IMR-90 (cell line): ENCODE data around the gene GPR37. TPM values are rescaled to one million over a fixed set of nuclear protein-coding genes. Genes with fewer than 3 reads are reported as not detected.

Source experiments
- ATAC-seq: fragments of 200-7000 bp; cut with Tn5 transposase; 2 replicates; pipeline ENCODE4 v1.9.1; 2020; ENCODE audit warnings: low read depth, mild to moderate bottlenecking, moderate library complexity
- BruUV-seq: library from RNA; stranded (reverse); fragments of 400-500 nt; replicated peaks from 2 replicates; lab custom pipeline; 2021; lab: Mats Ljungman, UMichigan
- CTCF ChIA-PET: fragments of 300-600 bp; formaldehyde crosslinking; extraction: SDS; loops from one replicate; lab custom pipeline; 2021; ENCODE audit warnings: antibody characterized with exemption; lab: Yijun Ruan, JAX
- POLR2A ChIA-PET: fragments of 300-600 bp; sonication (Branson Sonifier 250); formaldehyde crosslinking; loops from one replicate; lab custom pipeline; 2022; ENCODE audit warnings: antibody characterized with exemption; ENCODE audit not compliant: unreplicated experiment; lab: Charles Lee
- DNase-seq: peaks from one replicate; pipeline ENCODE4 v3.0.0; 2013
- H2AFZ ChIP-seq: replicated peaks from 2 replicates; pipeline ENCODE3; 2013; ENCODE audit warnings: low read length, mild to moderate bottlenecking; ENCODE audit not compliant: poor library complexity
- H2AK5ac ChIP-seq: 2 replicates; pipeline ENCODE4 v1.6.1; 2013; ENCODE audit warnings: low read depth, low read length, inconsistent platforms
- H2AK9ac ChIP-seq: replicated peaks from 2 replicates; pipeline ENCODE3; 2013; ENCODE audit warnings: mild to moderate bottlenecking, low read depth, low read length, moderate library complexity; ENCODE audit not compliant: poor library complexity
- H2BK120ac ChIP-seq: 2 replicates; pipeline ENCODE4 v1.6.1; 2013; ENCODE audit warnings: low read depth, low read length, inconsistent platforms
- H2BK15ac ChIP-seq: 3 replicates; pipeline ENCODE4 v1.6.1; 2013; ENCODE audit warnings: low read depth, low read length, inconsistent platforms
- H2BK20ac ChIP-seq: 2 replicates; pipeline ENCODE4 v1.6.1; 2013; ENCODE audit warnings: low read depth, mild to moderate bottlenecking, inconsistent platforms, low read length, moderate library complexity
- H2BK5ac ChIP-seq: 2 replicates; pipeline ENCODE4 v1.6.1; 2013; ENCODE audit warnings: mild to moderate bottlenecking, low read depth, low read length, inconsistent platforms; ENCODE audit not compliant: poor library complexity, severe bottlenecking
- H3K14ac ChIP-seq: replicated peaks from 2 replicates; pipeline ENCODE4 v1.6.1; 2013; ENCODE audit warnings: low read depth, low read length, inconsistent platforms
- H3K18ac ChIP-seq: 2 replicates; pipeline ENCODE4 v1.6.1; 2013; ENCODE audit warnings: low read depth, low read length, control low read depth
- H3K23ac ChIP-seq: 2 replicates; pipeline ENCODE4 v1.6.1; 2013; ENCODE audit warnings: low read depth, low read length, inconsistent platforms
- H3K27ac ChIP-seq: 2 replicates; pipeline ENCODE4 v1.5.1; 2013; ENCODE audit warnings: mild to moderate bottlenecking, control low read depth, low read length; ENCODE audit not compliant: insufficient read depth
- H3K27me3 ChIP-seq: 2 replicates; pipeline ENCODE4 v1.6.1; 2013; ENCODE audit warnings: low read length; ENCODE audit not compliant: control insufficient read depth, insufficient read depth
- H3K36me3 ChIP-seq: 2 replicates; pipeline ENCODE4 v1.6.1; 2013; ENCODE audit warnings: low read length, mixed read lengths; ENCODE audit not compliant: control insufficient read depth, insufficient read depth
- H3K4ac ChIP-seq: 2 replicates; pipeline ENCODE4 v1.6.1; 2013; ENCODE audit warnings: low read depth, low read length, inconsistent platforms
- H3K4me1 ChIP-seq: 2 replicates; pipeline ENCODE4 v1.6.1; 2013; ENCODE audit warnings: low read length, mixed read lengths; ENCODE audit not compliant: control insufficient read depth, insufficient read depth
- H3K4me2 ChIP-seq: 2 replicates; pipeline ENCODE4 v1.6.1; 2013; ENCODE audit warnings: low read depth, mild to moderate bottlenecking, control low read depth, low read length, moderate library complexity
- H3K4me3 ChIP-seq: 2 replicates; pipeline ENCODE4 v1.5.1; 2013; ENCODE audit warnings: low read depth, mild to moderate bottlenecking, control low read depth, low read length, moderate library complexity; ENCODE audit not compliant: insufficient read depth
- H3K56ac ChIP-seq: 2 replicates; pipeline ENCODE4 v1.6.1; 2013; ENCODE audit warnings: low read length, inconsistent platforms; ENCODE audit not compliant: insufficient read depth; ENCODE audit errors: extremely low read depth
- H3K79me1 ChIP-seq, 2 experiments: 2 replicates each; pipeline ENCODE4 v1.6.1; 2013; ENCODE audit warnings: low read length in 2 of 2, inconsistent platforms in 1 of 2, low read depth in 1 of 2
- H3K9ac ChIP-seq: 2 replicates; pipeline ENCODE4 v1.6.1; 2013; ENCODE audit warnings: low read depth, low read length, control low read depth
- H3K9me1 ChIP-seq: 2 replicates; pipeline ENCODE4 v1.6.1; 2013; ENCODE audit warnings: low read length, inconsistent platforms; ENCODE audit not compliant: insufficient read depth
- H3K9me3 ChIP-seq: 2 replicates; pipeline ENCODE4 v1.6.1; 2013; ENCODE audit warnings: low read length; ENCODE audit not compliant: control insufficient read depth, insufficient read depth
- H4K20me1 ChIP-seq: 2 replicates; pipeline ENCODE4 v1.6.1; 2013; ENCODE audit warnings: low read length, inconsistent platforms; ENCODE audit not compliant: insufficient read depth
- H4K5ac ChIP-seq: 2 replicates; pipeline ENCODE4 v1.6.1; 2013; ENCODE audit warnings: mild to moderate bottlenecking, low read depth, low read length, control low read depth
- H4K8ac ChIP-seq, 2 experiments: 2 replicates each; pipeline ENCODE4 v1.6.1; 2013; ENCODE audit warnings: low read depth in 2 of 2, low read length in 2 of 2, control low read depth in 1 of 2, inconsistent platforms in 1 of 2
- H4K91ac ChIP-seq: 2 replicates; pipeline ENCODE4 v1.6.1; 2013; ENCODE audit warnings: low read depth, low read length, inconsistent platforms; ENCODE audit not compliant: insufficient read depth
- CHD1 ChIP-seq: IDR thresholded peaks from 2 replicates; pipeline ENCODE4 v1.6.1; 2012; ENCODE audit warnings: low read depth, low read length, improper control_type of control experiment
- MAZ ChIP-seq: IDR thresholded peaks from 2 replicates; pipeline ENCODE4 v1.6.1; 2012; ENCODE audit warnings: low read depth, mild to moderate bottlenecking, low read length, improper control_type of control experiment, moderate library complexity, borderline replicate concordance
- SMC3 ChIP-seq: fragments of 150-350 bp; IDR thresholded peaks from 2 replicates; pipeline ENCODE4 v1.6.1; 2016; ENCODE audit warnings: low read depth, mild to moderate bottlenecking, antibody characterized with exemption, low read length, moderate library complexity
- WGBS, 2 experiments: methylation state at CpG; one replicate each; pipeline versions ENCODE4 v1.1.5 to v1.1.7; 2013; ENCODE audit warnings: missing lambda C conversion rate in 2 of 2; ENCODE audit not compliant: insufficient read length in 1 of 2; ENCODE audit errors: extremely low coverage in 2 of 2; 5-methylcytosine and 5-hydroxymethylcytosine counted together
- dilution Hi-C: fragments of 300-500 bp; cut with HindIII; formaldehyde crosslinking; loops from one replicate; pipeline ENCODE4 v1.14.3; 2018; ENCODE audit warnings: low sequenced_read_pairs; ENCODE audit not compliant: unreplicated experiment
- in situ Hi-C: fragments of 300-500 bp; cut with MboI; formaldehyde crosslinking; loops from 3 replicates; pipeline ENCODE4 v1.14.3; 2019; ENCODE audit warnings: low sequenced_read_pairs, inconsistent platforms, mixed read lengths
- intact Hi-C: fragments of 100-400 bp; cut with micrococcal nuclease; formaldehyde crosslinking; loops from 2 replicates; pipeline ENCODE4 v1.10.0; 2022
- polyA plus RNA-seq, 3 experiments: library from polyadenylated mRNA; depleted of rRNA; stranded (reverse); fragments of >200 nt; gene quantifications; 2 replicates each; pipeline ENCODE4 v1.2.3, GENCODE V29; 2012; ENCODE audit warnings: low replicate concordance in 1 of 3
- total RNA-seq: library from RNA; depleted of rRNA; stranded (reverse); fragments of >200 nt; gene quantifications from 2 replicates; pipeline ENCODE4 v1.2.3, GENCODE V29; 2012

Gene GPR37
- total and polyA plus RNA-seq, 2 of the 4 experiments (the other 2 are of a cell fraction), result 4.6 to 9.3 TPM

GRCh38 chr7:124761164-124761715 is 4.4 kb downstream of the GPR37 start:
- CTCF ChIA-PET, result interaction anchor here (0.7 kb wide), 1 partner anchor 522 kb away, joined by 4 read pairs; no protein-coding TSS in a partner anchor
- Histone ChIP-seq H3K4me1 (peaks cover 2% of the 10 kb centered on the region; the same call in 1 of the 2 replicates), H3K4me3 (peak overlapping the region; percentile 23; the same call in 1 of the 2 replicates)

More at GRCh38 chr7:124761164-124761715, 4.4 kb downstream of the GPR37 start:
- POLR2A ChIA-PET, result no interaction called here
- BruUV-seq, result no TSS peak
- Histone ChIP-seq H3K27ac (no peak overlapping the region), H3K23ac (peak overlapping the region; percentile 61; the same call in 1 of the 2 replicates), H3K4ac (peak overlapping the region; percentile 3; the same call in 1 of the 2 replicates), H3K36me3 (peaks cover 14% of the 10 kb centered on the region), H4K8ac (no peak overlapping the region), H2BK20ac (no peak overlapping the region), H4K5ac (no peak overlapping the region), H3K27me3 (no peaks in the 10 kb centered on the region), H3K9ac (no peak overlapping the region), H2AK9ac (no peak overlapping the region), H3K14ac (0 out of 2 replicates have a peak overlapping the region, but pooled peaks have one; percentile 54), H3K9me1 (peaks cover 6% of the 10 kb centered on the region; the same call in 1 of the 2 replicates), H3K9me3 (peaks cover 4% of the 10 kb centered on the region; the same call in 1 of the 2 replicates), H3K79me1 (peaks cover 4 to 56% of the 10 kb centered on the region in 2 experiments; a peak in 3 of 4 replicates), H2BK120ac (no peak overlapping the region), H2AFZ (no peak overlapping the region), H2AK5ac (no peak overlapping the region), H3K18ac (no peak overlapping the region), H4K20me1 (peaks cover 30% of the 10 kb centered on the region), H4K91ac (no peak overlapping the region), H2BK15ac (no peak overlapping the region), H3K4me2 (peak overlapping the region; percentile 70), H2BK5ac (no peak overlapping the region), H3K56ac (no peak overlapping the region)
- 100% methylated on average over 1 of the region's 2 CpGs; no CpG with 5 or more reads in 1 of the 2 experiments for WGBS, 2 experiments
- intact Hi-C loops (loop anchor here (5.0 kb wide), 2 partner anchors 114 to 224 kb away; no protein-coding TSS in a partner anchor), dilution Hi-C loops (no loop called here), in situ Hi-C loops (no loop called here)
- DNase-seq (no peak), ATAC-seq (no peak)
- TF ChIP-seq SMC3, result no peak
- no peak for TF ChIP-seq MAZ
- TF ChIP-seq CHD1, result no peak
